Epidermal melanocyte (primary cell): Measurements from ENCODE around the gene AP2A2.
A peak's percentile ranks its signal among the peaks of the same experiment; 100 is the strongest.

Experiments used
- DNase-seq: peaks from one replicate; pipeline ENCODE4 v3.0.0; 2011; ENCODE audit warnings: low spot score; ENCODE audit not compliant: insufficient read length

AP2A2 gene

GRCh38 chr11:1041149-1041467 is 115.4 kb downstream of the AP2A2 start:
- DNase-seq = no peak

DNA sequence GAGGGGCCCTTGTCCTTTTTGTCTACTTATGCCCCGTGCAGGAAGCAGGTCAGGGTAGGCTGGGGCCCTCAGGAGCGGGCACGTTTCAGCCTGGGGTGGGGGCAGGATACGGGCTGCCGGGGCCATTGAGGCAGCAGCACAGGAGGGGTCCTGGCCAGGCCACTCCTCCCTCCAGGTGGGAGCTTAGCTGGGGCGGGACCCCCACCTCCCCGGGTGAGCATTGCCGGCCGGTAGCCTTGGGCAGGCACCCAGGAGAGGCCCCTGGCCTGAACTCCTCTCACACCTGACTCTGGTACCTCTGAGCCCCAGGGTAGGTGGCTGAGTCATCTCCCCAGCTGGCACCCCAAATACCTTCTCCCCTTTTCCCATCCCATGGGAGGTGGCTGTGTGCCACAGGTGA is 115.8 kb downstream of the AP2A2 start:
- DNase-seq = no peak

GRCh38 chr11:1041936-1042608 is 116.4 kb downstream of the AP2A2 start:
- DNase-seq = no peak

DNA sequence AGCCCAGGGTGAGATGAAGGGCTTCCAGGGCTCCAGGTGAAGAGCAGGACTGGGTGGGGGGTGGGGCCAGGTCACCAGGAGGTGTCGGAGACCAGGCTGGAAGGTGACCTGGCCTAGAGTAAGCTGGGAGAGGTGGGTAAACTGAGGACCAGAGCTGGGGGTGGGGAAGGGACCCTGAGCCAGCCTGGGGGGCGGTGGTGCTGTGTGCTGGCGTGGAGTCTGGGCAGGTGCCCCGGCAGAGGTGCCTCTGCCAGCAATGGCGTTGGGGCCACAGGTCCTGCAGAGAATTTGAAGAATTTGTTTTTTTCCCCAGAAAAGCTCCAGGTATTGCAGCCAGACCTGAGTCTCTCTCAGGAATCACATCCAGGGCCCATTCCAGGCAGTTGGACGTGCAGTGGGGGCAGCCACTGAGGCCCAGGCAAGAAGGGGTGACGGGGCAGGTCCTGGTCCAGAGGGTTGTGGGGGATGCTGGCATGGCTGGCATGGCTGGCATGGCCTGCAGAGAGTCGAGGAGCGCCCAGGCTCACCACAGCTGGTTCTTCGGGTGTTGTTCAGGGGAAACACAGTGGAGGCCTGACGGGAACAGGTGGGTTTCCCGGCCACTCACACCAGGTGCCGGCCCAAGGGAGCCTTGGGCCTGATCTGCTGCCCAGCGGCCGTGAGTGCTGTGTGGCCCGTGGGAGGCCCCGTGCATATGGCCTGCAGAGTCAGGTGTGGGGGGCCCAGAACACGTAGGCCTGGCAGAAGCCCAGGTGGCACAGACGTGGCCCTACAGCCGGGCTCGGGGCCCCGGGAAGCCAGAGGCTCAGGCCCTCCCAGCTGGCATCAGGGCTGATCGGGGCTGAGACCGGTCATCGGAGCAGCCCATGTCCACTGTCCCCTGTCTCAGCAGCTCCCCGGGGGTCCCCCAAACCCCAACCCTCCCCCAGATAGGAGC is 117.2 kb downstream of the AP2A2 start:
- no peak for DNase-seq

- no peak for DNase-seq
Observed at GRCh38 chr11:1043563-1044096, 118.0 kb downstream of the AP2A2 start.

- DNase-seq = no peak
Observed at GRCh38 chr11:1044160-1044559, 118.5 kb downstream of the AP2A2 start.

DNA sequence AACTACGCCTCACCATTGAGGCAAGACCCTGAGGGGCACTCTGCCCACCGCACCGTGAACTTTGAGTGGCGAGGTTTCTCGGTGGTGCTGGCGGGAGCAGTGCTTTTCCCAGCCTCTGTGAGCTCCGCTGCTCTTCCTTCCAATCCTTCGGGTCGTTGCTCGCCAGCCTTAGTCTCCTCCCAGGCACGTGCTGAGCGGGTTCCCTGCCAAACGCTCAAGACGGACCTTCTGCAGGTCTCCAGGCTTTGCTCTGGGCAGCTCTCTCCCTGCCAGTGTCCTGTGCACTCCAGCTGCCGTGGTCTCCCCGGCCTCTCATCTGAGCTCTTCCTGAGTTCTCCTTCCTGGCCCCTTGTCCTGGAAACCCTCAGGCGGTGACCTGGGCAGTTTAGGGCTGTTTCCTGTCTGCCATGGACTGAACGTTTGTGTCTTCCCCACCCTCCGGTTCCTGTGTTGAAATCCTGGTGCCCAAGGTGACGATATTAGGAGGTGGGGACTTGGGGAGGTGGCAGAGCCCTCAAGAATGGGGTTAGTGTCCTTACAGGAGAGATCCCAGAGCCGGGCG is 122.0 kb downstream of the AP2A2 start:
- no peak for DNase-seq

DNA sequence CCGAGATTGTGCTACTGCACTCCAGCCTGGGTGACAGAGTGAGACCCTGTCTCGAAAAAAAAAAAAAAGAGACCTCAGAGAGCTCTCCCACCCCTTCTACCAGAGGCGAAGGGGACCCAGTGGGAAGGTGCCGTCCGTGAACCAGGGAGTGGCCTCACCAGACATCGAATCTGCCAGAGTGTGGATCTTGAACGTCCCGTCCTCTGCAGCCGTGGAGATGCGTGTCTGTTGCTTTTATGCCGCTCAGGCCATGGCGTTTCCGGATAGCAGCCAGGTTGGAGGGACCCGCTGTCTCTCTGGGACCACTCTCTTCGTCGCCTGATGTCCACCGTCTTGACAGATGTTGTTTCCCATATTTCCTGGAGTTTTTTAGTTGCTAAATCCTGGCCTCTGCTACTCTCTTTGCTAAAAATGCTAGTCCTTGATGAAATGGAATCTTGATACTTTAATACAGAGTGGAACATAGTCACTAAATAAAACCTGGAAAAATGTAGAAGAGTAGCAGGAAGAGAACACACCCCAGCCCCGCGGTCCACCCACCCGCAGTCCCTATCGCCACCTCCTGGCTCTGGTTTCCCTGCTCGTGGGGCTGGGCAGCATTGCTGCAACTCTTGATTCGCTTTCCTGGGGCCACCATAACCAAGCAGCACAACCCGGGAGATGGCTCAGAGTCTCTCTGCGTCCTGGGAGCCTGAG is 122.9 kb downstream of the AP2A2 start:
- no peak for DNase-seq

GRCh38 chr11:1049071-1049405 is 123.4 kb downstream of the AP2A2 start:
- no peak for DNase-seq

- DNase-seq = no peak
Observed at GRCh38 chr11:1049431-1049891, 123.8 kb downstream of the AP2A2 start.

- DNase-seq = no peak
Observed at GRCh38 chr11:1049911-1050580, 124.4 kb downstream of the AP2A2 start.

GRCh38 chr11:1050581-1051355 is 125.1 kb downstream of the AP2A2 start:
- peak; percentile 78 for DNase-seq

GRCh38 chr11:1051356-1052132 is 125.9 kb downstream of the AP2A2 start:
- no peak for DNase-seq

DNA sequence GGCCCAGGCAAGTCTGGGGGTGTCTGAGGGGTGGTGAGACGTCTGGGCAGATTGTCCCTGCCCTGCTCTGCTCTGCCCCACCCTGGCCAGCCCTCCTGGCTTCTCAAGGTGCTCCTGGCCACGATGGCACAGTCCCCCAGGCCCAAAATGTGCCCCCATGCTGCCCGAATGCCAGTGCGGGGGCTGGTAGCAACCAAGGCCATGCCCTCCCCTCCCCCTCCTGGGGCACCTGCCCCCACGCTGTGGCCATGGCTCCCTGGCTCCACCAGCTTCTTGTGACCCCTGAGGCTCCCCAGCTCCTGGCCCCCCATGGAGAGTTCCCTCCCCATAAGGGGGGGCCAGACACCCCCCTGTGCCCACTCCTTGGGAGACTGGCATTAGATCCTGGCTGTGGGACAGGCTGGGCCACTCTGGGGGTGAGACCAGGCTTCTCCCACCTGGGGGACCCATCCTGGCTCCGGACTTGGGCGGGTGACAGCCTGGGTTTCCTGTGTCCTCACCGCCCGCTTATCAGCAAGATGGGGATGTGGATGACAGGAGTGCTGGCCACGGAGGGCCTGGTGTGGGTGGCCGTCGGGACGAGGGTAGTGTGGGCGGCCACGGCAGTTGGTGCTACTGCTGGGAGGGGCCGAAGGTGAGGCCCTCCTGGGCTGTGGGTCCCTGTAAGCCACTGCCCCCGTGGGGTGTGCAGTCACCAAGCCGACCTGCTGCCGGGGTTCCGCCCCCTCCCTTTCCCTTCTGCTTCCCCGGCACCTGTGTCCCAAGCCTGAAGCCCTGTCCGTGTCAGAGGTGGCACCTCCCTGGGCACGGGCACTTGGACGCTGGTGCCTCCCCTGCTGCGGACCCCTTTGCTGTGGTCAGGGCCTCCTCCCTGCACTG is 126.7 kb downstream of the AP2A2 start:
- DNase-seq = no peak

- no peak for DNase-seq
Observed at GRCh38 chr11:1053121-1053901, 127.6 kb downstream of the AP2A2 start.

DNA sequence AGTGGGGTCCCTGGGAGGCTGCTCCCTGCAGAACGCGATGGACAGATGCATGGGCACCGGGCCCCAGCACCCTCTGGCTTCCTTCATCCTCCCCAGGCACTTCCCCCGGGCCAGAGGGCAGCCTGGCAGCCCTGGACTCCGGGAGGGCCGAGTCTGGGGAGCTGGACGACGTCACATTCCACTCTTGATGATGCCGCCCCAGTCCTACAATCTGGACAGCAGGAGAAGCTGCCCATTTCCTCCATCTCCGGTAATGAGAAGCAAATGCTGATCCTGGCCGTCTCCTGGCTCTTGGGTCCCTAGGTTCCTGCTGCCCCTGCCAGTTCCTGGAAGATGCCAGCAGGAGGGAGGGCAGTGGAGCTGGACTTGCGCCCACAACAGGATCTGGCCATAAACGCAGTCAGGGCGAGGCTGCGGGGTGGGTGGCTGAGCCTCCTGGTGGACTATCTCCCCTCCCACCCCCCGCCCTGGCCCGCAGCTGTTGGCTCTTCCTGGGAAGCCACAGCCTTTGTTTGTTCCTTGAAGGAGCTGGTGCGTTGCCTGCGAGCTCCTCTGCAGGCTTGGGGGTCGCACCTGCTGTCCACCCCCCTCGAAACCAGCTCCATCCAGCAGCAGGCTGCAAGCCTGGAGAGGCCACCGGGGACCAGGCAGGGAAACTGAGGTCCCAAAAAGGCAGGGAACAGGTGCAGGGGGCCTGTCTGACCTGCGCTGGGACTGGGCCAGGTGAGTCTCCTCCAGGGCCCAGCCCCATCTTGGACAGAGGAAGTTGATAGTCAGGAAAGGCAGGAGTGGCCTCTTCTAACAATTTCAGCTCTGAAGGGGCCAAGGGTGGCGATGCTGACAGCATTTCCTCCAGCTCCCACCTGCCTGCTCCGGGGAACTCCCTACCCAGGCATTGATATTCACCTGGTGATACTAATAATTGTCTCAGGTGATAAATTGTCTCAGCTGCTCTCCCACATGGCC is 128.8 kb downstream of the AP2A2 start:
- no peak for DNase-seq
